Measurements from ENCODE around the gene KIF3A.

DNA sequence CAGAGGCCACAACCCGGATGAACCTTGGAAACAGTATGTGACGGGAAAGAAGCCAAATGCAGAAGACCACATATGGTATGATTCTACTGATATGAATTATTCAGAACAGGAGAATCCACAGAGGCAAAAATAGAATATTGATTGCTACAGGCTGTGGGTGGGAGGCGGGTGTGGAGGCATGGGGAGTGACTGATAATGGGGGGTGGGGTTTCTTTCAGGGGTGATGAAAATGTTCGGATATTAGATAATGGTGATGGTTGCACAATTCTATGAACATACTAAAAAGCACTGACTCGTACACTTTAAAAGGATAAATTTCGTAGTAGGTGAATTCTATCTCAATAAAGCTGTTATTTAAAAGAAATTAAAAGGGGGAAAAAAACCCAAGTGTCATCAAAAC is 52.9 kb downstream of the KIF3A start:
- TF ChIP-seq, protein P1, sequence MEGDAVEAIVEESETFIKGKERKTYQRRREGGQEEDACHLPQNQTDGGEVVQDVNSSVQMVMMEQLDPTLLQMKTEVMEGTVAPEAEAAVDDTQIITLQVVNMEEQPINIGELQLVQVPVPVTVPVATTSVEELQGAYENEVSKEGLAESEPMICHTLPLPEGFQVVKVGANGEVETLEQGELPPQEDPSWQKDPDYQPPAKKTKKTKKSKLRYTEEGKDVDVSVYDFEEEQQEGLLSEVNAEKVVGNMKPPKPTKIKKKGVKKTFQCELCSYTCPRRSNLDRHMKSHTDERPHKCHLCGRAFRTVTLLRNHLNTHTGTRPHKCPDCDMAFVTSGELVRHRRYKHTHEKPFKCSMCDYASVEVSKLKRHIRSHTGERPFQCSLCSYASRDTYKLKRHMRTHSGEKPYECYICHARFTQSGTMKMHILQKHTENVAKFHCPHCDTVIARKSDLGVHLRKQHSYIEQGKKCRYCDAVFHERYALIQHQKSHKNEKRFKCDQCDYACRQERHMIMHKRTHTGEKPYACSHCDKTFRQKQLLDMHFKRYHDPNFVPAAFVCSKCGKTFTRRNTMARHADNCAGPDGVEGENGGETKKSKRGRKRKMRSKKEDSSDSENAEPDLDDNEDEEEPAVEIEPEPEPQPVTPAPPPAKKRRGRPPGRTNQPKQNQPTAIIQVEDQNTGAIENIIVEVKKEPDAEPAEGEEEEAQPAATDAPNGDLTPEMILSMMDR (conservative IDR thresholded peaks at IDR 0.05), result no peak
- TF ChIP-seq EZH2 (IDR thresholded peaks at IDR 0.05; ENCODE audit: low read depth), result no peak

All from PC-9 (cell line).